SK-N-SH (cell line): ENCODE data around the gene MAP3K5. TPM values are rescaled to one million over a fixed set of nuclear protein-coding genes. Genes with fewer than 3 reads are reported as not detected.

ENCODE experiments used
- CTCF ChIA-PET: fragments of 300-600, 350-600 bp; formaldehyde crosslinking; extraction: SDS; loops from one replicate; lab custom pipeline; 2021; lab: Yijun Ruan, JAX
- POLR2A ChIA-PET: fragments of 350-600 bp; sonication (Branson Sonifier 250); formaldehyde crosslinking; extraction: SDS; loops from one replicate; lab custom pipeline; 2020; ENCODE audit warnings: antibody characterized with exemption, inconsistent platforms; lab: Yijun Ruan, JAX
- DNase-seq: peaks from one replicate; pipeline ENCODE4 v3.0.0; 2012
- H2AFZ ChIP-seq: fragments of 200-600 bp; sonication (generic); 2 replicates; pipeline ENCODE4 v1.8.1; 2016; ENCODE audit warnings: antibody characterized with exemption, mild to moderate bottlenecking, low read depth
- H3F3A ChIP-seq: fragments of 200-600 bp; sonication (generic); replicated peaks from 2 replicates; pipeline ENCODE3; 2016; ENCODE audit warnings: antibody characterized with exemption, mild to moderate bottlenecking; ENCODE audit not compliant: insufficient read depth
- H3K27ac ChIP-seq, 2 experiments: fragments of 200-500 bp in 1 of 2; fragments of 200-600 bp in 1 of 2; sonication (Bioruptor generic) in 1 of 2; sonication (generic), shearing (Covaris generic) in 1 of 2; 2 replicates each; pipeline versions ENCODE4 v1.5.1 to v1.6.1; 2014 to 2016; ENCODE audit warnings: low read depth in 2 of 2, inconsistent platforms in 1 of 2, low read length in 1 of 2, mild to moderate bottlenecking in 1 of 2, mixed read lengths in 1 of 2
- H3K27me3 ChIP-seq: fragments of 200-600 bp; sonication (generic), shearing (Covaris generic); 2 replicates; pipeline ENCODE4 v1.6.1; 2016; ENCODE audit warnings: mixed run types; ENCODE audit not compliant: insufficient read depth
- H3K36me3 ChIP-seq, 2 experiments: fragments of 200-500 bp in 1 of 2; fragments of 200-600 bp in 1 of 2; sonication (Bioruptor generic) in 1 of 2; sonication (generic) in 1 of 2; replicated peaks in 1 of 2; 2 replicates each; pipeline versions ENCODE3 to v1.5.1; 2014 to 2016; ENCODE audit warnings: low read length in 1 of 2, mild to moderate bottlenecking in 1 of 2; ENCODE audit not compliant: insufficient read depth in 2 of 2, control insufficient read depth in 1 of 2
- H3K4me1 ChIP-seq, 2 experiments: fragments of 200-500 bp in 1 of 2; fragments of 200-600 bp in 1 of 2; sonication (Bioruptor generic) in 1 of 2; sonication (generic), shearing (Covaris generic) in 1 of 2; 2 replicates each; pipeline versions ENCODE4 v1.5.1 to v1.6.1; 2014 to 2016; ENCODE audit warnings: low read depth in 1 of 2, low read length in 1 of 2, mixed run types in 1 of 2; ENCODE audit not compliant: insufficient read depth in 2 of 2, control insufficient read depth in 1 of 2
- H3K4me2 ChIP-seq: fragments of 200-600 bp; sonication (generic), shearing (Covaris generic); 2 replicates; pipeline ENCODE4 v1.6.1; 2017; ENCODE audit warnings: mixed run types
- H3K4me3 ChIP-seq, 2 experiments: fragments of 200-500 bp in 1 of 2; fragments of 200-600 bp in 1 of 2; sonication (Bioruptor generic) in 1 of 2; sonication (generic), shearing (Covaris generic) in 1 of 2; 2 replicates each; pipeline versions ENCODE4 v1.5.1 to v1.8.1; 2014 to 2016; ENCODE audit warnings: low read depth in 2 of 2, inconsistent platforms in 1 of 2, low read length in 1 of 2, mild to moderate bottlenecking in 1 of 2, mixed read lengths in 1 of 2, moderate library complexity in 1 of 2
- H3K79me2 ChIP-seq: fragments of 200-600 bp; sonication (generic); 2 replicates; pipeline ENCODE4 v1.8.1; 2017; ENCODE audit warnings: mild to moderate bottlenecking; ENCODE audit not compliant: insufficient read depth
- H3K9ac ChIP-seq: fragments of 200-600 bp; sonication (generic); 2 replicates; pipeline ENCODE4 v1.6.1; 2017; ENCODE audit warnings: mixed run types
- H3K9me2 ChIP-seq: fragments of 200-600 bp; sonication (generic); 2 replicates; pipeline ENCODE4 v1.6.1; 2017; ENCODE audit warnings: mixed run types
- H3K9me3 ChIP-seq: fragments of 200-600 bp; sonication (generic); 2 replicates; pipeline ENCODE4 v1.6.1; 2017; ENCODE audit warnings: mixed run types, mild to moderate bottlenecking, moderate library complexity
- H4K20me1 ChIP-seq: fragments of 200-600 bp; sonication (generic); 2 replicates; pipeline ENCODE4 v1.6.1; 2017; ENCODE audit warnings: mild to moderate bottlenecking, mixed run types; ENCODE audit not compliant: insufficient read depth
- CHD2 ChIP-seq: fragments of 150-350 bp; IDR thresholded peaks from 2 replicates; pipeline ENCODE4 v1.6.1; 2018; ENCODE audit warnings: low read length; ENCODE audit not compliant: partially characterized antibody
- ELF1 ChIP-seq: IDR thresholded peaks from 2 replicates; pipeline ENCODE4 v1.4.0; 2012
- EP300 ChIP-seq, 2 experiments: IDR thresholded peaks; 2 replicates each; pipeline versions ENCODE4 v1.4.0 to v1.6.1; 2012; ENCODE audit warnings: borderline replicate concordance in 1 of 2, low read depth in 1 of 2, low read length in 1 of 2
- FOSL2 ChIP-seq: IDR thresholded peaks from 2 replicates; pipeline ENCODE4 v1.4.0; 2012; ENCODE audit warnings: low read depth, mild to moderate bottlenecking, moderate library complexity, borderline replicate concordance
- FOXM1 ChIP-seq: IDR thresholded peaks from 2 replicates; pipeline ENCODE4 v1.4.0; 2012; ENCODE audit warnings: low read depth, mild to moderate bottlenecking
- GATA2 ChIP-seq: sonication (generic); formaldehyde crosslinking; IDR thresholded peaks from 2 replicates; pipeline ENCODE4 v1.5.0; 2020; ENCODE audit warnings: mild to moderate bottlenecking, missing genetic modification reagents
- JUND ChIP-seq: IDR thresholded peaks from 2 replicates; pipeline ENCODE4 v1.4.0; 2012
- NFIC ChIP-seq: IDR thresholded peaks from 2 replicates; pipeline ENCODE4 v1.4.0; 2012; ENCODE audit warnings: borderline replicate concordance
- POLR2AphosphoS5 ChIP-seq: IDR thresholded peaks from 2 replicates; pipeline ENCODE4 v1.6.1; 2012; ENCODE audit warnings: low read depth, low read length
- REST ChIP-seq: IDR thresholded peaks from 2 replicates; pipeline ENCODE4 v1.6.1; 2012; ENCODE audit warnings: mild to moderate bottlenecking, low read depth, low read length, moderate library complexity
- RFX5 ChIP-seq: IDR thresholded peaks from 2 replicates; pipeline ENCODE4 v1.6.1; 2012; ENCODE audit warnings: mild to moderate bottlenecking, improper control_type of control experiment, low read length
- RXRA ChIP-seq: IDR thresholded peaks from 2 replicates; pipeline ENCODE4 v1.4.0; 2012; ENCODE audit warnings: low read depth, mild to moderate bottlenecking, borderline replicate concordance
- SIN3A ChIP-seq: IDR thresholded peaks from 2 replicates; pipeline ENCODE4 v1.6.1; 2012; ENCODE audit warnings: low read depth, mild to moderate bottlenecking, low read length, moderate library complexity, borderline replicate concordance
- TCF12 ChIP-seq: IDR thresholded peaks from 2 replicates; pipeline ENCODE4 v1.4.0; 2012
- TEAD4 ChIP-seq: IDR thresholded peaks from 2 replicates; pipeline ENCODE4 v1.4.0; 2012; ENCODE audit warnings: mild to moderate bottlenecking, borderline replicate concordance; ENCODE audit not compliant: insufficient read depth
- WGBS: methylation state at CpG from one replicate; pipeline ENCODE4 v1.1.6; 2017; ENCODE audit warnings: low lambda C conversion rate; 5-methylcytosine and 5-hydroxymethylcytosine counted together
- polyA plus RNA-seq, 3 experiments: library from polyadenylated mRNA; depleted of rRNA; stranded (reverse); fragments of >200 nt; gene quantifications; 2 replicates each; pipeline ENCODE4 v1.2.3, GENCODE V29; 2012
- TF ChIP-seq, protein P1 (sequence below): IDR thresholded peaks from 2 replicates; pipeline ENCODE4; 2012
- TF ChIP-seq, protein P2 (sequence below): IDR thresholded peaks from 2 replicates; pipeline ENCODE4 v1.4.0; 2012; ENCODE audit warnings: low read depth, borderline replicate concordance

Gene MAP3K5
- polyA plus RNA-seq, 1 of the 3 experiments (the other 2 are of a cell fraction) = 1.4 TPM

DNA sequence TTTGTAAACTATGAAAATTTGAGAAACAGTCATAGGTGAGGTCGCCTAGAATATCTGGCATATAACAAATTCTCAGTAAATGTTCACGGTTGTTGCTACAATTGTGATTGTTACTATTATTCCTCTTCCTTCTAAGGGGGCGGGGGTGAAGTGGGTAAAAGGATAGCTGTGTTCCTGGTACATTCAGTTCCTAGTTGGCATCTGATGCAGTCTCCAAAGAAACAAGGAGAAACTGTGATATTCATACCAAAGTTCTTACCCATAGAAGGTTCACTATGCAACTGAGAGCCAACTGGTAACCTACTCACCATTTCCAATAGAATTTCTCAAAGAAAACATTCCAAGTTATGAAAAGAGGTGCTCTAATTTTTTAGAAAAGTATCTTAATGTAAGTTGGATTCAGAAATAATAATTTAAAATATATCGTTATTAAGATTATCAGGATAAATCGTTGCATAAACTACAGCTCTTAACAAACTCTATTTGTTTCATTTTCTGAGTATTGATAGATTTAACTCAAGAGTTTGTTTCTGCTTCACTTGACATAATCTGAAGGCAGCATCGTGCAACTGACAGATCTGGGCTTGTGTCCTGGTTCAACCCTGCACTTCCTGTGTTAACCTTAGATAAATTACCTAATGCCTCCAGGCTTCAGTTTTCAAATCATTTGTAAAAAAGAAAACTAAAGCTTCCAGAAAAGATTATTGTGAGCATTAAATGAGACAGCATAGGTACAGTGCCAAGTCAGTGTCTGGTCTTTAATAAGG lies 228.7 kb downstream of the MAP3K5 start:
- Histone ChIP-seq H2AFZ (no peak overlapping the region), H3K4me3 (no peak overlapping the region), H3K36me3 (no peaks in the 10 kb centered on the region), H3K4me2 (no peak overlapping the region), H3K9me3 (no peaks in the 10 kb centered on the region)
- POLR2A ChIA-PET = interaction anchor here (0.7 kb wide), 1 partner anchor 30 kb away, joined by 3 read pairs; no protein-coding TSS in a partner anchor
- TF ChIP-seq CHD2 = no peak
- TF ChIP-seq REST = no peak
- TF ChIP-seq NFIC = no peak
- TF ChIP-seq, protein P1, sequence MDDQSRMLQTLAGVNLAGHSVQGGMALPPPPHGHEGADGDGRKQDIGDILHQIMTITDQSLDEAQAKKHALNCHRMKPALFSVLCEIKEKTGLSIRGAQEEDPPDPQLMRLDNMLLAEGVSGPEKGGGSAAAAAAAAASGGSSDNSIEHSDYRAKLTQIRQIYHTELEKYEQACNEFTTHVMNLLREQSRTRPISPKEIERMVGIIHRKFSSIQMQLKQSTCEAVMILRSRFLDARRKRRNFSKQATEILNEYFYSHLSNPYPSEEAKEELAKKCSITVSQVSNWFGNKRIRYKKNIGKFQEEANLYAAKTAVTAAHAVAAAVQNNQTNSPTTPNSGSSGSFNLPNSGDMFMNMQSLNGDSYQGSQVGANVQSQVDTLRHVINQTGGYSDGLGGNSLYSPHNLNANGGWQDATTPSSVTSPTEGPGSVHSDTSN = no peak
- TF ChIP-seq JUND = no peak
- no peak for TF ChIP-seq POLR2AphosphoS5
- TF ChIP-seq FOXM1 = no peak
- no peak for TF ChIP-seq FOSL2
- no peak for TF ChIP-seq EP300 (IDR thresholded peaks at IDR 0.05; ENCODE audit: borderline replicate concordance in 1 of 2, low read depth in 1 of 2, low read length in 1 of 2)
- TF ChIP-seq ELF1 = no peak
- no peak for TF ChIP-seq TCF12
- no peak for TF ChIP-seq TEAD4
- TF ChIP-seq, all 33 proteins: peak for 0
- Histone ChIP-seq H3K4me1 (peaks cover 0 to 6% of the 10 kb centered on the region in 2 experiments; a peak in 2 of 4 replicates), H3K9me2 (no peaks in the 10 kb centered on the region), H3K9ac (no peak overlapping the region), H3K79me2 (no peaks in the 10 kb centered on the region), H3K27ac (no peak overlapping the region; a peak in 1 of 4 replicates), H3F3A (no peaks in the 10 kb centered on the region), H3K27me3 (no peaks in the 10 kb centered on the region), H4K20me1 (no peaks in the 10 kb centered on the region)
- WGBS = 83% methylated on average over 6 of the region's 6 CpGs
- no peak for DNase-seq
- CTCF ChIA-PET = interaction anchor here (0.5 to 5.7 kb wide), 6 partner anchors 12 to 1075 kb away, joined by 3 to 34 read pairs (median 4); partner anchors contain the start of genes MAP3K5 and MAP7

- H3K9me2 ChIP-seq = no peaks in the 10 kb centered on the region
- H4K20me1 ChIP-seq = no peaks in the 10 kb centered on the region
- no peaks in the 10 kb centered on the region for H3K9me3 ChIP-seq
- no peak overlapping the region for H2AFZ ChIP-seq
- H3K4me2 ChIP-seq = no peak overlapping the region
- no peak overlapping the region for H3K27ac ChIP-seq
- no peaks in the 10 kb centered on the region for H3K27me3 ChIP-seq
- H3K9ac ChIP-seq = no peak overlapping the region
- H3K79me2 ChIP-seq = no peaks in the 10 kb centered on the region
- CTCF ChIA-PET = interaction anchor here (0.8 to 5.7 kb wide), 4 partner anchors 10 to 22 kb away, joined by 3 to 34 read pairs (median 4); partner anchors contain the start of gene MAP7
- no peak for DNase-seq
- WGBS = 82% methylated on average over 2 of the region's 2 CpGs
- POLR2A ChIA-PET = no interaction called here
- no peak overlapping the region for H3K4me3 ChIP-seq
- no peaks in the 10 kb centered on the region for H3F3A ChIP-seq
- H3K4me1 ChIP-seq = peaks cover 0 to 6% of the 10 kb centered on the region in 2 experiments; a peak in 2 of 4 replicates
- no peaks in the 10 kb centered on the region for H3K36me3 ChIP-seq
- no peak for TF ChIP-seq RXRA
- TF ChIP-seq RFX5 = no peak
- no peak for TF ChIP-seq POLR2AphosphoS5
- no peak for TF ChIP-seq FOXM1
- TF ChIP-seq, protein P2, sequence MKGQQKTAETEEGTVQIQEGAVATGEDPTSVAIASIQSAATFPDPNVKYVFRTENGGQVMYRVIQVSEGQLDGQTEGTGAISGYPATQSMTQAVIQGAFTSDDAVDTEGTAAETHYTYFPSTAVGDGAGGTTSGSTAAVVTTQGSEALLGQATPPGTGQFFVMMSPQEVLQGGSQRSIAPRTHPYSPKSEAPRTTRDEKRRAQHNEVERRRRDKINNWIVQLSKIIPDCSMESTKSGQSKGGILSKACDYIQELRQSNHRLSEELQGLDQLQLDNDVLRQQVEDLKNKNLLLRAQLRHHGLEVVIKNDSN = no peak
- TF ChIP-seq REST = no peak
- no peak for TF ChIP-seq GATA2 (CRISPR knock-in tag)
- TF ChIP-seq EP300 (IDR thresholded peaks at IDR 0.05; ENCODE audit: borderline replicate concordance in 1 of 2, low read depth in 1 of 2, low read length in 1 of 2) = no peak
- TF ChIP-seq TCF12 = no peak
- TF ChIP-seq SIN3A = no peak
Measured at GRCh38 chr6:136562211-136562610, 230.1 kb downstream of the MAP3K5 start.
